Retina (tissue), 1 donor: Measurements from ENCODE around the gene PRR19.

Source experiments
- DNase-seq: peaks from one replicate; pipeline ENCODE4 v3.0.0-alpha.2; 2016

Gene PRR19

DNA sequence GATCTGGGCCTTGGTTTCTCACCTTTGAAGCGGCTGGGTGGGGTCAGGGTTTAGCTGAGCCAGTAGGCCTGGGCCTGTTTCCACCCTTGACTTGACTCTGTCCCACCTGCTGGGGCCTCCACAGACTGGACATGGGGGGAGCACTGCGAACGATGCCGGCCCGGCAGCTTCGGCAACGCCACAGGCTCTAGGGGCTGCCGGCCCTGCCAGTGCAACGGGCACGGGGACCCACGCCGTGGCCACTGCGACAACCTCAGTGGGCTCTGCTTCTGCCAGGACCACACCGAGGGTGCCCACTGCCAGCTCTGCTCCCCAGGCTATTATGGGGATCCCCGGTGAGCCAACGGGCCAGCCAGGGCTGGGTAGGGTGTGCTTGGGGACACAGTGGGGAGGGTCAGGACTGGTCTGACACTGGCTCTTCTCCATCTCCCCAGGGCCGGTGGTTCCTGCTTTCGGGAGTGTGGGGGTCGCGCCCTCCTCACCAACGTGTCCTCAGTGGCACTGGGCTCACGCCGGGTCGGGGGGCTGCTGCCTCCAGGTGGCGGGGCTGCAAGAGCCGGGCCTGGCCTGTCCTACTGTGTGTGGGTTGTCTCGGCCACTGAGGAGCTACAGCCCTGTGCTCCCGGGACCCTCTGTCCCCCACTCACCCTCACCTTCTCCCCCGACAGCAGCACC lies 51.5 kb downstream of the PRR19 start:
- DNase-seq: peak; percentile 34

DNA sequence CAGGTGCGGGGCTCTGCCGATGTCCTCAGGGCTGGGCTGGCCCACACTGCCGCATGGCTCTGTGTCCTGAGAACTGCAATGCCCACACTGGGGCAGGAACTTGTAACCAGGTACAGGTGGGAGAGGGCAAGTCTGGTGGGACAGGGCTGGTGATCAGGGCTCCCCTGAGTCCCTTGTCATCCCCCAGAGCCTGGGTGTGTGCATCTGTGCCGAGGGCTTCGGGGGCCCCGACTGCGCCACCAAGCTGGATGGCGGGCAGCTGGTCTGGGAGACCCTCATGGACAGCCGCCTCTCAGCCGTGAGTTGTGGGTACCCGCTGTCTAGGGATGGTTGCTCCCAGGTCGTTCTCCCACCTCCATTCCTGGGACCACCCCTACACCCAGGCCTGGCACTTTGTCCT lies 54.0 kb downstream of the PRR19 start:
- DNase-seq: no peak

DNA sequence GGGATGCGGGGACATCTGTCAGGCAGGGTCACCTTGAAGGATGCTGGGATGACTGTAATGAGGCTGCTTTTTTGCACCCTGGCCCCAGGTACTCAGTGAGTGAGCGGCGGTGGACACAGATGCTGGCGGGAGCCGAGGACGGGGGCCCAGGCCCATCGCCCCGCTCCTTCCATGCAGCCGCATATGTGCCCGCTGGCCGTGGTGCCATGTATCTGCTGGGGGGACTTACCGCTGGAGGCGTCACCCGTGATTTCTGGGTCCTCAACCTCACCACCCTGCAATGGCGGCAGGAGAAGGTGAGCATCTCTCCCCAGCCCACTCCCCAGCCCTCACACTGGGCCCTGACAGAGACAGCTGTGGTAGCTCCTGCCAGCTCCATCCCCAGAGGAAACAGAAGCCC lies 54.8 kb downstream of the PRR19 start:
- DNase-seq: no peak

DNA sequence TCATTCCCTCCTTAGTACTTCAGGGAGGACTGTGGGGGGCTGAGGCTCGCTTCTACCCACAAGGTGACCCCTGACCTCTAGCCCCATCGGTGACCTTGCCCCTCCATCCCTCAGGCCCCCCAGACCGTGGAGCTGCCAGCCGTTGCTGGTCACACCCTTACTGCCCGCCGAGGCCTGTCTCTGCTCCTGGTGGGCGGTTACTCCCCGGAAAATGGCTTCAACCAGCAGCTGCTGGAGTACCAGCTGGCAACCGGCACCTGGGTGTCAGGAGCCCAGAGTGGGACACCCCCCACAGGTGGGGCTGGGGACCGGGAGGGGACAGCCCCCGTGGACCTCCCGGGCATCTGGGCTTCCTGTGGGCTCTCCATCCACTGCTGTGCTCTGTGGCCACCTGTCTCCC lies 55.4 kb downstream of the PRR19 start:
- no peak for DNase-seq
